Posterior vena cava (tissue), 2 donors: ENCODE results near the gene GAST. TPM values are rescaled to one million over a fixed set of nuclear protein-coding genes. Genes with fewer than 3 reads are reported as not detected.
"Not testable (repeated sequence)": the region's sequence is repeated elsewhere in the genome, so short reads cannot be mapped to it uniquely, and the experiment has no call there.

Experiments
- DNase-seq: peaks from one replicate; pipeline ENCODE4 v3.0.0-alpha.2; 2020; ENCODE audit warnings: low spot score
- intact Hi-C, 2 donors: fragments of 100-400 bp; cut with DNase I; formaldehyde crosslinking; loops; one replicate each; pipeline versions ENCODE4 v1.14.1 to v1.14.2; 2022 to 2023
- total RNA-seq, 2 donors: library from RNA; stranded (reverse); fragmentation: NEBNext Ultra II Directional; extraction: Animal tissue kit (Norgen Biotek cat#: 25700); gene quantifications; one replicate each; pipeline ENCODE4 v1.2.1, GENCODE V29; 2021
- donor health status: DM: yes; HTN: yes; CAD: no.
- donor health status: DM: yes; HTN: yes; CAD: no.

GAST gene
- total RNA-seq, 2 donors from 2014 or later, result not detected

- intact Hi-C loops, result no loop called here
- DNase-seq, result no peak
These were observed 14.8 kb upstream of the GAST start for GRCh38 chr17:41697122-41697962.

- intact Hi-C loops, DNase-seq: not testable (repeated sequence)
These were observed 11.3 kb upstream of the GAST start for GRCh38 chr17:41700843-41701242.

GRCh38 chr17:41702712-41703111 lies 9.4 kb upstream of the GAST start:
- DNase-seq, result no peak
- intact Hi-C loops, result no loop called here

DNA sequence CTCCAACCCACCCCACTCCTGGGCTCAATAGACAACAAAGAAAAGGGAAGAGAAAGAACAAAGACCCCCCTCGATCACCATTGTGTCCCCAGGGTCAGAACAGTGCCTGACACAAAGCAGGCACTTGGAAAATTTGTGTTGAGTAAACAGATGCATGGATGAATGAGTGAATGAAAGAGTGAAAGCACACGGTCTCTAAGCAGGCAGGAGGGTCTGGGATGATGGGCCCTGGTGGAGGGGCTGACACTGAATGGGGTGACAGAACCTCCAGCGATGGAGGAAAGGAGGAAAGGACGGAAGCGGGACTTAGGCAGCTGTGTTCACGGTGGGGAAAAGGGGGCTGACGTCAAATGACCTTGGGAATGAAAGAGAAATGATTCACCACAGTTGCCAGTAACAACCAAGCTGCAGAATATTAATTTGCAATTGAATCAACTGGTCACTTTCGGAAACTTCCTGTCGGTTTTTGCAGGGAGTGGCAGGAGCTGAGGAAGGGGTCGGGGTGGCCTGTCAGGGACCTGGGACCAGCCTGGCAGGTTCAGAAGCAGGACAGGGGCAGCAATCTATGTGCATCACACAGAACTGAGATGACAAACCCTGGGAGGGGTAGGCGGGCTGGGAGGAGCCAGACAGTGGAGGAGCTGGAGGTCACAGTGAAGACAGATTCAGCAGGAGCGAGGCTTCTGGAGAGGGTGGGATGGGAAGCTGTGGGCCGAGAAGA lies 6.7 kb upstream of the GAST start:
- no peak for DNase-seq
- intact Hi-C loops, result no loop called here

GRCh38 chr17:41707803-41708669 lies 4.1 kb upstream of the GAST start:
- intact Hi-C loops, result no loop called here
- no peak for DNase-seq

DNA sequence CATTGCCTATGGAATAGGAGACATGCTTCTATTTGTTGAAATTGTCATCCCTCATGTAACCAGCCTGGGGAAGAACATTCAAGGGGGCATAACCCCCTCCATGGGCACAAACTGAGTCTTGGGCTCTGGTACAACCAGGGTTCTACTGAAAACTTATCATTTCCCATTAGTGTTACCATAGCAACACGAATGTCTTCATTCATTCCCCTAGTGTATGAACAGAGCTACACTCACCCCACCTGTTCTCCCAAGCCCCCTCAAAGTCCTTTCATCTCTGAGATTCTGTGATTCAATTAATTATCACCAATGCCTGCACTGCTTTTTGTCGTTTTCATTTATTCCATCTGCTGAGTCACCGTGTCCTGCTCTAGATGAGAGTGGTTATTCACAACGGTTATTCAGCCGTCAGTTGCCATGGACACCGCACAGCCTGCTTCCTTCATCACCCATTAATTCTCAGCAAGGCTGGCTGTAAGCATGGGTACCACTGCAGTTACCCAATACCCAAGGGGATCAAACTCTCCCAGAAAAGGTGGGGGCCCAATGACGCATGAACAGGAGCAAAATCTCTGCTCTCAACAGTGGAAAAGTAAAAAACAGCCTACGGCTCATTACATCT lies 1.6 kb upstream of the GAST start:
- DNase-seq, result no peak
- intact Hi-C loops, result no loop called here

DNA sequence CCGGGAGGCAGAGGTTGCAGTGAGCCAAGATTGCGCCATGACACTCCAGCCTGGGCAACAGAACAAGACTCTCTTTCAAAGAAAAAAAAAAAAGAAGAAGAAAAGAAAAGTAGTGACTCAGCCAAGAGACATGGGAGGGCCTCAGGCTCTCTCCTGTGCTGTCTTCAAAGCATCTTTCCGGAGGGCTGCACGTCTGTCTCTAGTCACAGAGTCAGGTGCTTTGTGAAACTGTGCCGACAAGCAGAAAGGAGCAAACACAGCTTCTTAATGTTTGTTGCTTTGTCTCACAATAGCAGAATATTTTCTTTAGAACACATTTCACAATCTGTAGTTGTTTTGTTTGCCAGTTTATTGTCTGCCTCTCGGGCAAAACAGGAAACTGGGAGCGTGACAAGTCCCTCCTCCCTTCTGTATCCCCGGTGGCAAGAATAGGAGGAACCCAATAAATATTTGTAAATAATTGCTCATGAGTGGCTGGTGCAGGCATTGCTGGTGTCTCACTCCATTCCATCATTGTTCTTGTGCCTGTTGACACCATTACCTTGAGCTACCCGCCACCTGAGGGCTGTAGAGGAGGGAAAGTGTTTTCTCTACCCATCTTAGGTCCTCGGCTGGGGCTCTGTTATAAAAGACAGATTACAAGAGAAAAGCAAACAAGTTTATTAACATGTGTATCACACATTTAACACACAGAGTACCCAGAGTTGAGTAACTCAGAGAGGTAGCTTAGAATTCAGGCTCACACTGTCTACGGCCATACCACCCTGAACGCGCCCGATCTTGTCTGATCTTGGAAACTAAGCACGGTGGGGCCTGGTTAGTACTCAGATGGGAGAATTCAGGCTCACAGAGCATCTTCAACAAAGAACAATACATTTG lies 5.5 kb downstream of the GAST start:
- no peak for DNase-seq
- intact Hi-C loops, result no loop called here

- DNase-seq, result no peak
- intact Hi-C loops, result no loop called here
These were observed 6.1 kb downstream of the GAST start for GRCh38 chr17:41718287-41718645.

GRCh38 chr17:41722231-41722630 lies 10.1 kb downstream of the GAST start:
- DNase-seq, result no peak
- intact Hi-C loops, result no loop called here

GRCh38 chr17:41723801-41724475 lies 11.8 kb downstream of the GAST start:
- DNase-seq, result no peak
- intact Hi-C loops, result no loop called here

- intact Hi-C loops, result no loop called here
- no peak for DNase-seq
These were observed 12.4 kb downstream of the GAST start for GRCh38 chr17:41724476-41725050.

GRCh38 chr17:41725134-41725533 lies 13.0 kb downstream of the GAST start:
- DNase-seq, result no peak
- intact Hi-C loops, result no loop called here

DNA sequence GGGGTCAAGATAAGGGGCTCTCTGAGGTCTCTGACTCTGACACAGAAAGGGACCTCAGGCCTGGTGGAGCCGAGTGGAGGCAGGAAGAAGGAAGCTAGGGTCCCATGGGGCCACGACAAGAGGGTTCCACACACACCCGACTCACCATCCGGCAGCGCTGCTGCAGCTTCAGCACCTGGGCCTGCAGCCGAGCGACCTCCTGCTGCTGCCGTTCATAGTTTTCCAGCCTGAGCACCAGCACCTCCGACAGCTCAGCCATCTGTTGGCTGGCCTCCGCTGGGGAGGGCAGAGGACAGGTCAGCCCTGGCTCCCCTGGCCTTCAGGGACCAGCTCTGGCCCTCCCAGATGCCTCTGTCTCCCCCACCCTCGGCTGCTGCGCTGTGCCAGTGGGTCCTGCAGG lies 15.9 kb downstream of the GAST start:
- no peak for DNase-seq
- intact Hi-C loops, result no loop called here

DNA sequence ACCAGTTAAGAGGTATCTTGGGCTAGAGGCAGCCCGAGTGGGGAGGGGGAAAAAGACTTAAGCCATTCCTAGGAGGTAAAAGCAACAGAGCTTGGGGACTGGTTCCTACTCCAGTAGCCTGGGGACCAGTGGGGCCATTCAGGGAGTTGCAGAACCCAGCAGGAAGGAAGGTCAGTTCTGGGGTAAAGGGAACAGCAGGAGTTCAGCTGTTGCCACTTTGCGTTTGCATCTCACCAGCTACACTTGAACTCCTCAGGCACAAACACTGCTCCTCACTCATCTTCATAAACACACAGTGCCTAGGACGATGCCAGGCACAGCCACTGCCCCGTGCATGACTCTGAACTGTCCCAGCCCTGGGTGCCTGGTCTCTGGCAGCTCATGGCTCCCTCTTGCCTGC lies 18.3 kb downstream of the GAST start:
- no peak for DNase-seq
- intact Hi-C loops, result no loop called here

GRCh38 chr17:41731836-41732235 lies 19.7 kb downstream of the GAST start:
- intact Hi-C loops, result no loop called here
- DNase-seq, result no peak

GRCh38 chr17:41733348-41734138 lies 21.4 kb downstream of the GAST start:
- intact Hi-C loops, result no loop called here

More at GRCh38 chr17:41733348-41734138, 21.4 kb downstream of the GAST start:
- DNase-seq, result no peak
